ENCODE measurements around the gene AIFM3.
A peak's percentile ranks its signal among the peaks of the same experiment; 100 is the strongest.

Gene AIFM3

DNA sequence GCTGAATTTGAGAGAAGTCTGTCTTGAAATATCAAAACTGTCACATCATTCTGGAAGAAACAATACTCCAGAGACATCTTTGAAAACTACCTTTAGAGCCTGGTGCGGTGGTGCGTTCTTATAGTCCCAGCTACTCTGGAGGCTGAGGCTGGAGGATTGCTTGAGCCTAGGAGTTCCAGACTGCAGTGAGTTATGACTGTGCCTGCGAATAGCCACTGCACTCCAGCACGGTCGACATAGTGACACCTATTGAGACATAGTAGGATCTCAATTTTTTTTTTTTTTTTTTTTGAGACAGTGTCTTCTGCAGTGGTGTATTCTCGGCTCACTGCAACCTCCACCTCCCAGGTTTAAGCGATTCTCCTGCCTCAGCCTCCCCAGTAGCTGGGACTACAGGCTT lies 11.5 kb upstream of the AIFM3 start:
- peaks cover 7 to 37% (median 18%) of the 10 kb centered on the region in 10 experiments; a peak in 18 of 20 replicates for H3K4me1 ChIP-seq
- H4K20me1 ChIP-seq, result peaks cover 42 to 73% (median 63%) of the 10 kb centered on the region in 11 experiments; a peak in 21 of 22 replicates
- no peaks in the 10 kb centered on the region for H3K9me3 ChIP-seq (replicated peaks in 1 of 11)
- peaks cover 25 to 40% (median 37%) of the 10 kb centered on the region in 11 experiments for H3K27me3 ChIP-seq
- H3K36me3 ChIP-seq, result peaks cover 38 to 42% (median 40%) of the 10 kb centered on the region in 11 experiments
- H3K4me2 ChIP-seq, result no peak overlapping the region
- no peak overlapping the region for H3K27ac ChIP-seq
- TF ChIP-seq Cebpa-rat (IDR thresholded peaks at IDR 0.05), result no peak
- no peak overlapping the region for H3K4me3 ChIP-seq
- H3K9ac ChIP-seq, result no peak overlapping the region

GRCh38 chr22:20956258-20957101 lies 10.6 kb upstream of the AIFM3 start:
- no peaks in the 10 kb centered on the region for H3K9me3 ChIP-seq (replicated peaks in 1 of 11)
- H3K4me3 ChIP-seq, result peak overlapping the region in 3 of 10 experiments; percentile 43 to 61 (median 54); a peak in 3 of 20 replicates
- peaks cover 25 to 40% (median 37%) of the 10 kb centered on the region in 11 experiments for H3K27me3 ChIP-seq
- H3K36me3 ChIP-seq, result peaks cover 28 to 33% (median 31%) of the 10 kb centered on the region in 11 experiments
- H4K20me1 ChIP-seq, result peaks cover 33 to 63% (median 53%) of the 10 kb centered on the region in 11 experiments; a peak in 21 of 22 replicates
- H3K27ac ChIP-seq, result no peak overlapping the region
- H3K4me2 ChIP-seq, result peak overlapping the region in 10 of 11 experiments; percentile 66 to 86 (median 74); a peak in 15 of 22 replicates
- TF ChIP-seq Cebpa-rat (IDR thresholded peaks at IDR 0.05), result no peak
- H3K4me1 ChIP-seq, result peaks cover 7 to 27% (median 18%) of the 10 kb centered on the region in 10 experiments; a peak in 18 of 20 replicates
- no peak overlapping the region for H3K9ac ChIP-seq

GRCh38 chr22:20957102-20957682 lies 9.9 kb upstream of the AIFM3 start:
- no peak for TF ChIP-seq Cebpa-rat (IDR thresholded peaks at IDR 0.05)
- H3K4me1 ChIP-seq, result peaks cover 9 to 21% (median 19%) of the 10 kb centered on the region in 10 experiments; a peak in 18 of 20 replicates
- no peaks in the 10 kb centered on the region for H3K9me3 ChIP-seq (replicated peaks in 1 of 11)
- H3K27ac ChIP-seq, result no peak overlapping the region
- peak overlapping the region; percentile 66 to 86 (median 73) for H3K4me2 ChIP-seq
- peak overlapping the region in 9 of 10 experiments; percentile 16 to 61 (median 43); a peak in 13 of 20 replicates for H3K4me3 ChIP-seq
- H4K20me1 ChIP-seq, result peaks cover 26 to 56% (median 46%) of the 10 kb centered on the region in 11 experiments; a peak in 21 of 22 replicates
- peak overlapping the region in 5 of 11 experiments; percentile 28 to 62 (median 49); a peak in 7 of 22 replicates for H3K9ac ChIP-seq
- H3K36me3 ChIP-seq, result peaks cover 21 to 25% (median 23%) of the 10 kb centered on the region in 11 experiments
- H3K27me3 ChIP-seq, result peaks cover 25 to 40% (median 37%) of the 10 kb centered on the region in 11 experiments

DNA sequence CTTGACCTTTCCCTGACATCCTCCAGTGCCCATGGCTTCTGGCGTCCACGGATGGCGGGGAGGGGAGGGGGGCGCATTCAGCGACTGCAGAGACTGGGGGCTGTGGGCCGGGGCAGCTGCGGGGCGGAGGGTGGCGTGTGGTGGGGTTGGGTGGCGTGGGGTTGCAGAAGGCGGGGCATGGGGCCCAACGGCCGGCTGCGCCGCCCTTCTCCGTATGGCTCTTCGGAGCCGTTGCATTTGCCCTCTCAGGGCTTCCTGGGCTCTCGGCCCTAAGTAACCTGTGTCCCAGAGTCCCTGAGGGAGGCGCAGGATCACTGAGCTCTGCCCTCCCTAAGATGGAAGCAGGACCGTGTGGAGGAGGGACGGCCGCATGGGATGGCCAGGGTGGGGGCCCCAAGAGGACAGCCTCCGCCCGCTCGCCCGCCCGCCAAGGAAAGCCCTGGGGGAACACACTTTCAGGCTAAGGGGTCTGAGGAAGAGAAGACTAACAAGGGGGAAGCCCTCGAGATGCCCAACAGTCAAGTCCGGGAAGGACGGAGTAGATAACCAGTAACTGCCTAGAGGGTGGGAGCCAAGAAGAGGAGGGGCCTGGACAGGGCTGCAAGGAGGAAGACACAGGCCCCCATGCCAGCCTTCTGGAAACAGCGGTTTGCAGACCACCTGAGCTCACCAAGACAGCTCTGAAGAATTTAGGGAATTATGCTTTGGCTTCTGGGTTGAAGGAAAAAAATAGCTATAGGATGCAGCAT lies 9.2 kb upstream of the AIFM3 start:
- peaks cover 19 to 50% (median 41%) of the 10 kb centered on the region in 11 experiments; a peak in 21 of 22 replicates for H4K20me1 ChIP-seq
- H3K9me3 ChIP-seq (replicated peaks in 1 of 11), result no peaks in the 10 kb centered on the region
- H3K27me3 ChIP-seq, result peaks cover 26 to 47% (median 42%) of the 10 kb centered on the region in 11 experiments
- H3K36me3 ChIP-seq, result peaks cover 14 to 19% (median 17%) of the 10 kb centered on the region in 11 experiments
- H3K4me3 ChIP-seq, result peak overlapping the region in 9 of 10 experiments; percentile 16 to 61 (median 43); a peak in 13 of 20 replicates
- peak overlapping the region in 7 of 11 experiments; percentile 28 to 62 (median 54); a peak in 11 of 22 replicates for H3K9ac ChIP-seq
- peaks cover 9 to 21% (median 13%) of the 10 kb centered on the region in 10 experiments; a peak in 18 of 20 replicates for H3K4me1 ChIP-seq
- H3K4me2 ChIP-seq, result peak overlapping the region; percentile 66 to 86 (median 73)
- TF ChIP-seq Cebpa-rat (IDR thresholded peaks at IDR 0.05), result no peak
- no peak overlapping the region for H3K27ac ChIP-seq

DNA sequence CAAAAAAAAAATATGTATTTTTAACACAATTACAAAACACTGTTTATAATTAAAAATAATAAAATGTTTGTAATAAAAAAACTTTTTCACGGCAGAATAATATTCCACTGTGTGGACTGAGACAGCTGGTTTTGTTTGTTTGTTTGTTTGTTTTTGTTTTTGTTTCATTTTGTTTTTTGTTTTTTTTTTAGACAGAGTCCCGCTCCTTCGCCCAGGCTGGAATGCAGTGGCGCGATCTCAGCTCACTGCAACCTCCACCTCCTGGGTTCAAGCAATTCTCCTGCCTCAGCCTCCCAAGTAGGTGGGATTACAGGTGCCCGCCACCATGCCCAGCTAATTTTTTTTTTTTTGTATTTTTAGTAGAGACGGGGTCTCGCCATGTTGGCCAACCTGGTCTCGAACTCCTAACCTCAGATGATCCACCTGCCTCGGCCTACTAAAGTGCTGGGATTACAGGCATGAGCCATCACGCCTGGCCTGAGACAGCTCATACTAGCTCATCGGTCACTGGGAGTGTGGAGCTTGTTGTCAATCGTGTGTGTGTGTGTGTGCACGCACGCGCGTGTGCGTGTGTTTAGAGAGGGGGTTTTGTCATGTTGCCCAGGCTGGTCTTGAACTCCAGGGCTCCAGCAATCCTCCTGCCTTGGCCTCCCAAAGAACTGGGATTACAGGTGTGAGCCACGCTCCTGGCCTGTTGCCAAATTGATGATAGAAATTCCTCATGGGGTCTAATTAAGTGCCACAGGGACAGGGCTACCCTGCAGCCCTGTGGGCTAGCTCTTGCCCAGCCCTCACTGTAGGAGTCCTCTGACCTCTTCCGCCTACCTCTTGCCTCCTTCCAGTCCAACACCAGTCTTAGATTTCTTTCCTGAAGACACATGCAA lies 7.2 kb upstream of the AIFM3 start:
- Histone ChIP-seq H3K4me3 (no peak overlapping the region), H3K4me2 (no peak overlapping the region), H4K20me1 (peaks cover 4 to 49% (median 29%) of the 10 kb centered on the region in 11 experiments; a peak in 21 of 22 replicates), H3K27ac (no peak overlapping the region), H3K27me3 (peaks cover 46 to 66% (median 62%) of the 10 kb centered on the region in 11 experiments), H3K36me3 (no peaks in the 10 kb centered on the region), H3K9me3 (replicated peaks in 1 of 11) (no peaks in the 10 kb centered on the region), H3K9ac (no peak overlapping the region), H3K4me1 (peaks cover 15 to 26% (median 19%) of the 10 kb centered on the region in 10 experiments; a peak in 18 of 20 replicates)
- no peak for TF ChIP-seq Cebpa-rat (IDR thresholded peaks at IDR 0.05)

GRCh38 chr22:20960609-20961008 lies 6.4 kb upstream of the AIFM3 start:
- peaks cover 4 to 51% (median 30%) of the 10 kb centered on the region in 11 experiments; a peak in 21 of 22 replicates for H4K20me1 ChIP-seq
- H3K36me3 ChIP-seq, result no peaks in the 10 kb centered on the region
- H3K9ac ChIP-seq, result no peak overlapping the region
- peaks cover 20 to 32% (median 25%) of the 10 kb centered on the region in 10 experiments; a peak in 18 of 20 replicates for H3K4me1 ChIP-seq
- peaks cover 53 to 72% (median 69%) of the 10 kb centered on the region in 11 experiments for H3K27me3 ChIP-seq
- H3K4me2 ChIP-seq, result no peak overlapping the region
- no peak for TF ChIP-seq Cebpa-rat (IDR thresholded peaks at IDR 0.05)
- no peaks in the 10 kb centered on the region for H3K9me3 ChIP-seq (replicated peaks in 1 of 11)
- H3K4me3 ChIP-seq, result no peak overlapping the region
- no peak overlapping the region for H3K27ac ChIP-seq

- peaks cover 0 to 39% (median 16%) of the 10 kb centered on the region in 11 experiments; a peak in 14 of 22 replicates for H4K20me1 ChIP-seq
- peaks cover 25 to 40% (median 31%) of the 10 kb centered on the region in 10 experiments; a peak in 19 of 20 replicates for H3K4me1 ChIP-seq
- TF ChIP-seq Cebpa-rat (IDR thresholded peaks at IDR 0.05), result no peak
- no peak overlapping the region for H3K4me3 ChIP-seq
- no peaks in the 10 kb centered on the region for H3K36me3 ChIP-seq
- peaks cover 47 to 72% (median 62%) of the 10 kb centered on the region in 11 experiments for H3K27me3 ChIP-seq
- H3K9me3 ChIP-seq (replicated peaks in 1 of 11), result no peaks in the 10 kb centered on the region
- no peak overlapping the region for H3K4me2 ChIP-seq
- H3K27ac ChIP-seq, result no peak overlapping the region
- H3K9ac ChIP-seq, result no peak overlapping the region
Observed at GRCh38 chr22:20962491-20962945, 4.5 kb upstream of the AIFM3 start.

All from BLaER1 treated with 17β-estradiol and CSF1 and Interleukin-3, amounts not matched to agents 10 nM and 100 nM (cell line).